Muscle of back (tissue), 11 donors: Measurements from ENCODE around the gene PCDH9. TPM values are rescaled to one million over a fixed set of nuclear protein-coding genes. Genes with fewer than 3 reads are reported as not detected.

ENCODE experiments used
- DNase-seq, 3 donors: peaks; one replicate each; pipeline versions ENCODE4 v3.0.0 to v3.0.0-alpha.2; 2013
- polyA plus RNA-seq, 10 donors: library from polyadenylated mRNA; unstranded; fragments of 120-200 nt; gene quantifications; one replicate each; pipeline ENCODE4 v1.2.1, GENCODE V29; 2013; ENCODE audit not compliant: insufficient read length in 10 of 10

PCDH9 gene
- polyA plus RNA-seq, 10 donors, result 2.1 to 5.4 (median 3.2) TPM

DNA sequence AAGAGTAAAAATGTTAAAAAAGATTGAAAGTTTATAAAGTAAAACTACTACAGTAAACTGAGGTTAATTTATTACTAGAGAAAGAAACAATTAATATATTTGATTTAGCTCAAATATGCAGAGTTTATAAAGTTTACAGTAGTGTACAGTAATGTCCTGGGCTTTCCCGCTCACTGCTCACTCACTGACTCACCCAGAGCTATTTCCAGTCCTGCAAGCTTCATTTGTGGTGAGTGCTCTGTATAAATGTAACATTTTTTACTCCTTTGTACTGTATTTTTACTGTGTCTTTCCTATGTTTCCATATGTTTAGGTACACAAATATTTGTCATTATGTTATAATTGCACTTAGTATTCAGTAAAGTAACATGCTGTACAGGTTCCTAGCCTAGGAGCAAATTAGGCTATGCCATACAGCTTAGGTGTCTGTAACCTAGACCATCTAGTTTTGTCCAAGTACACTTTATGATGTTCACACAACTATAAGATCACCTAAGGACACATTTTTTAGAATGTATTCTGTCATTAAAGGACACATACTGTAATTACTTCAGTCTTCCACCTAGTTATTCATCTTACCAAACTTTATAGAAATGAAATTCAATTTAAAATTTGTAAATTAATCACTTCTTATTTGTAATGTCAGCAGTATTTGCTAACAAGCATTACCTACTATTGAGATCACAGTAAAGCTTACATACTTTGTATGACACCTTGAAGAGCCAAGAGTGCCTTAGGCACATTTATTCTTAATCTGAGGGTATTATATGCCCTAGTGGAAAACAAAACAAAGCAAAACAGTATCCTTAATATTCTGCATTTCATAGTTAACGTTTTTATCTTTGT, 683.4 kb downstream of the PCDH9 start:
- peak in 1 of 3 donors; percentile 7 for DNase-seq

DNA sequence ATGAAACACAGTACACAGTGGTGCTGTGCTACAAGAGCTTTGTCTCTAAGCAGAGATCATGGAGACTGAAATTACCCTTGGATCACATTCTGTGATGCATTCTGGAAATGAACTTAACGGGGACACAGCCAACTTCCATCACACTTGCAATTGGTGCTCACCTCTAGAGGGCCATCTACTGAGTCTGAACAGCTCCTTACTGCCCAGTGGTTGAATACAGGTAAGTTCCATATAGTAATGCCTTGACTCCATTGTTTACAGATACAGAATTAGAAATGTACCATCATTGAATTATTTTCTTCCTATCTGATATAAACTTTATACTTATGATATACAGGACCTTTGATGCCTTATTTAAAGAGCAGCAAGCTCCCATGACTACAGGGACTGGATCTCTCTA, 686.4 kb downstream of the PCDH9 start:
- DNase-seq, result peak in 1 of 3 donors; percentile 8

DNA sequence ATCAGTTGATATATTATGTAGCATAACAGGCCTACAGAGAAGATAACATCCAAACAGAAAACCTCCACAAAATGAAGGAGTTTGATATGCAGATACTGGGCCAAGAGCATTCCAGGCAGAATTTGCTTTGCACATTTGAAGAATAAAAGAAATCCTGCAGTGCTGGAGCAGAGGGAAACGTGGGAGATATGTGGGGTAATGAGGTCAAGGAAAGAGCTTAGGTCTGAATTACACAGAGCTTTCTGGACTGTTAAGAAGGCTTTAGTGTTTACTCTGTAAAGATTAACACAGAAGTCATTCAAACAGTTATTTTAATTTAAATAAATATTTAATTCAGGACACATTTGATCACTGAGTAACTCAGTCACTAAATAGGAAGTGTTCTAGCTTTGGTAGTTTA, 692.7 kb downstream of the PCDH9 start:
- no peak for DNase-seq

DNA sequence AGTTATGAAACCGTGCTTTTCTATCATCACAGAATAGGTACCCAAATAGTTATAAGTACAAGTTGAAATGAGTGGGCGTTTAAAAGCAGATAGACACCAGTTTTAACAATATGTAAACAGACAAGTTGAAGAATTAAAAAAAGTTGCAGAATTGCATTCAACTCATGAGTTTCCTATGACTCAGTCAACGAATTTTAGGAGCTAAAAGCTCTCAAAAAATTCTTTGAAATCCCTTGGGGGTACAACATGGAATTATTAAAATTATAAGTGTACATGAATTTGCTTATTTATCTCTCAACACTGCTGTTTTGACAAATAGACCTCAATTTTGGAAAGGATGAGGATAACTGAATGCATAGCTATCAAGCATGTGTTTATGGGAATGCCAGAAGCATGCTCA, 693.4 kb downstream of the PCDH9 start:
- DNase-seq, result no peak

DNA sequence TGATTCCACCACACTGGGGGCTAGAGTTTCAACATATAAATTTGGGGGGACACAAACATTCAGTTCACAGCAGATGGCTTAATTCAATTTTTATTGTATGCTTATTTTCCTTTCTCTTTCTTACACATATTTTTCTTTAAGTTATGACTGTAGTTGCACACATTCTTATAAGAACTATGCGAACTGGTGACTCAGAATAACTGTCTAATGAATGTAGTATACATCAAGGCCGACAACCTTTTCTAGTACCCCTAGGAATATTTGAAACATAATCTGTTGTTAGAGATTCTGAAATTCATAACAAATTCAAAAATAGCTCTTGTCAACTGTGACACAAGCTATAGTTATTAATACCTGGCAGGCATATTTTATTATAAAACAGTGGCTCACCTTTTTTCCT, 695.6 kb downstream of the PCDH9 start:
- DNase-seq, result peak in 1 of 3 donors; percentile 33

DNA sequence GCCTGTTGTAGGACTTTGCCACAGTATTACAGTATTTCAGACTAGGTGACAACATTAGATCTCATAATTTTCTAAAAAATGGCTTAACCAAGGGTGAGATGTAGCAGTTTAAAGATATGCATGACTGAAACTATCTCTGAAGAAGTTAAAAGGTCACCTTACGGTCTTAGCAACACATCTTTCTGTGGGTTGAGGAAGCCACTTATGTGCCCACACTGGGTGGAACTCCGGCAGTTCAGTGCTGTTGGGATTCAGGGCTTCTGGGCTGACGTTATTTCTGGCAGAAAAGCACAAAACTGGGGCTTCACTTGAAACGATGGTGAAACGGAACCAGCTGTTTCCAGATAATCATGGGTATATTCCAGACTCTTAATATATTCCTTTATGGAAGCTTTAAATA, 697.3 kb downstream of the PCDH9 start:
- no peak for DNase-seq

DNA sequence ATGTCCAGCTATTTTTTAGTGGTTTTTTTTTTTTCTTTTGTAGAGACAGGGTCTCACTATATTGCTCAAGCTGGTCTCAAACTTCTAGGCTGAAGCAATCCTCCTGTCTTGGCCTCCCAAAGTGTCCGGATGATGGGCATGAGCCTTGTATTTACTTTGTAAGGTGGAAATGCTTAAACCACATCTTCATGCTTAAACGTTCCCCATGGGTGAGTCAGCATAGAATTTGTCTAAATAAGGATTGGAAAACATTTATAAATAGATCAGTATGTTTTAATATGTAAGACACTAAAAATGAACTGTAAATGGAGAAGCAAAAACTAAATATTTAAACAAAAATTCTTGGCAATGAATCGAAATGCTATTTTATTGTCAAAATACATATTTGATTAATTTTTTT, 698.0 kb downstream of the PCDH9 start:
- DNase-seq, result peak in 1 of 3 donors; percentile 56

DNA sequence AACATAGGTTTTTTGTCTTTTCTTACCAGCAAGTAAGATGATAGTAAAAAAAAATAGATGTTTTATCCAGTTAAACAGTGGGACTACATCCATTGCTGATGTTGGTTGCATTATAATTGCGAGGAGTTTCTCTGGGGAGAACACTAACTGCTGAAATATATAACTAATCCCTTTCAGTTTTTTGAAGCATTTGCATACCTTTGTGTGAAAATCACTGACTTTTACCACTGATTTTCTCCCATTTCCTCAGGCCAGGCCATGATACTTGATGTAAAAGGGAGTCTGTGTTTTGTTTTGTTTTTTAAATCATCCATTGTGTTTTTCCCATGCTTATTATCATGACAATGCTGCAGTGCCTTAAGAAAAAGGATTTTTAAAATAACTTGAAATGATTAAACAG, 699.5 kb downstream of the PCDH9 start:
- DNase-seq, result no peak

DNA sequence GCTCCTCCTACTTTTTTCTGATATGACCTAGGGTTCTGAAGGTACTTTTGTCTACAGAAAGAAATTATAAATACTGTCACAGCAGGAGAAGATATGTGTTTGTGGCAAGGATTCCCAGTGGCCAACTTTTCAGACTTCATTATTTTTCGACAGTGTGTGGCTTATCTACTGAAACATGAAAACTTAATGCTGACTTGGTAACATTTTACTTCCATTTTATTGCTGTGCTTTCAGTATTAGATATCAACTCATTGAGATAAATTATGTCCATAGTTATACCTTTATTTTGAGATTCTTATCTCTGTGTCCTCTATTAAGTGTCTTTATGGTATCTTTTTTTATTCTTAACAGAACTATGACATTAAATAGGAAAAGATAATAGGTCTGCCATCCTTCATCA, 700.0 kb downstream of the PCDH9 start:
- no peak for DNase-seq

DNA sequence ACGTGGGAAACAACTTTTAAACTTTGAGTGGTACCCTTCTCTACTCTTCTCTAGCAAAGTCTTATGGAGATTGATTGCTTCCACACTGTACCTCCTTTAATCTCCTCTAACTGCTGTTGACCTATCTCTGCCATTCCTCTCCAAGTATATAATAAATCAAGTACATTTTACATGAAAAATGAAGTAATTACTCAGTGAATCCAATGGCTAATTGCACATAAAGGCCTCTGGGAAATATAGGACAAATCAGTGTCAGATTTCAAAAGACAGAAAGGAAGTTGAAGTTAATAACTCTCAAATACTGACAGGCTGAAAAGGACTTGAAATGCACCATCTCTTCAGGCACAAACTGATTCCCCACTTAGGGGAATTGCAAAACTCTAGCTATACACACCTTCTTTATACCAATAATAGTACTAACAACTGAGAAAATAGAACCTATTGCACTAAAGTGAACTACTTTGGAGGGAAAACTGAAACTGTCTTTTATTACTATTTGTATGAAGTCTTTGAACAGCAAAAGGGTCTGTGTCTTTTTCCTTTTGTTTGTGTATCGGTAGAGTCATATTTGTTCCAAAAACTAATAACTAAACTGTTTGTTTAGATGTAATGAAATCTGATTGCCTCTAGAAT, 701.1 kb downstream of the PCDH9 start:
- peak in 1 of 3 donors; percentile 6 for DNase-seq

DNA sequence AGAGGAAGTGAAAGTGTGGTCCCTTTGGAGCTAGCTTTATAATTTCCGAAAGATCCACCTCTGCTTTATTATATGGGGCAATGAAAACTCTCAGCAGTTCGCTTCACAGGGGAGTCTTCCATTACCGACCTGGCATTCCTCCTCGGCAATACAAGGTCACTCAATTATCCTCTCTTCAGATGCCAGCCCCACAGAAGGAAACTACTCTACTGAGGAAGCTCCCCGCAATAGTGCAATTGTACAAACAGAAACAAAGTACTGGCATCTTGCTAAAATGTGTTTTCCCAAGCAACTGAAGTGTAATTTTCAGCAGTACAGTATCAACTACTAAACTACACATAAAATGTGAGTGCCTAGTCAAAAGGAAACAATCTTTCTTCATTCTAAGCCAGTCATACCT, 702.0 kb downstream of the PCDH9 start:
- DNase-seq, result peak in 1 of 3 donors; percentile 19

DNA sequence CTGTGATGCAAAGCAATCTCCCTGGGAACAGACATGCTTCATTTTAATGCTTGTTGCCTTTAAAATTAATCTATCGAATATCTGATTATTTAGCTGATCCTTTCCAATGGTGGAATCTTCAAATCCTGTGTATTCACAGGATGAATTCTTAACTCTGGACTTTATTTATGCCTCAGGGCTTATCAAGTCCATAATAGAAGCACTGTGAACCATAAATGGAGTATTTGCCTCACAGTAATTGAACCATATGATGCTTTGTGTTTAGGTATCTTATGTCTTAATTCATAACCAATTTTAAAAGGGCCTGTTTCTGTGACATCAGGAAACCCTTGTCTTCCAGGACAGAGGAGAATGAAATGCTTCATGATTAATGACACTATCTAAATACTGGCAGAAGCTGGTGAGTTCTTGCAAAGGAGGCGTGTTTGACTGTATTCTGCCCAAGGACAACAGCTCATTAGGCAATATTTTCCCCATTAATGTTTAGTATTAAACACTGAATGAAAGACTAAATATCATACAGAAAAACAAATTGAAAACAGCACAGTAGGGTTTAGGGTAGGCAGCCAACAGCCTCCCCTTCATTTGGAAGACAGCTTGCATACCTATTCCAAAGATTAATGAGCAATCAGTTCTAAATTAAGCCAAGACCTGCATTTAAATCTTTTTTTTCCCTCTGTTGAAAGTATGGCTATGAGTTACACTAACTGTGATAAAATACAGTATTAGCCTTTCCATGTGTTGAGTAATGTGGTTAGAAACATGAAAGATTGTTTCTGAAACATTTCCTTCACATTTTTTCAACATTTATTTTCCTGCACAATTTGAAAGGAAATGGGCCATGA, 709.4 kb downstream of the PCDH9 start:
- peak in 1 of 3 donors; percentile 22 for DNase-seq

DNA sequence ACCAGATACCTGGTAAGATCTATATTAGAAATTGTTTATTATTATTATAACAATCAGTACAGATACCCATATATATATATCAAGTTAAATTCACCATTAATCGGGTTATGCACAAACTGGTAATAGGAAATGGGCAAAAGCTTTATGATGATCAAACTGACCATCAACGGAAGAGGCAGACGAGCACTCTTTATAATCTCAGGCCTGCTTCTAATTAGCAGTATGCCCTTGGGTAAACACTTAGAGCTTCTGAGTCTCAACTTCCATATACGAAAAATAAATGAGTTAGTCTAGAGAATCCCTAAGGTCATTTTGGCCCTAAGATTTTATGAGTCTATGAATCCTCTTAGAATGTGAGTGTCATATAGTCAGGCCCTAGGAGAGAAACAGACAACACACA, 710.9 kb downstream of the PCDH9 start:
- DNase-seq, result no peak

DNA sequence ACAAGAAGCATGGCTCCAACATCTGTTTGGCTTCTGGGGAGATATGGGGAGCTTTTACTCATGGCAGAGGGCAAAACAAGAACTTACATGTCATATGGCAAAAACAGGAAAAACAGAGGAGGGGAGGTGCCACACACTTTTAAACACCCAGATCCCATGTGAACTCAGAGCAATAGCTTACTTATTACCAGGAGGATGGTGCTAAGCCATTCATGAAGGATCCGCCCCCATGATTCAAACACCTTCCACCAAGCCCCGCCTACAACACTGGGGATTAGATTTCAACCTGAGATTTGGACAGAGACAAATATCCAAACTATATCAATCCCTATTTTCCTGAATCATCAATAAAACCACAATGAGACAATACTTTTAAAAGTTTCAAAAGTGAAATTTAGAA, 712.1 kb downstream of the PCDH9 start:
- no peak for DNase-seq

DNA sequence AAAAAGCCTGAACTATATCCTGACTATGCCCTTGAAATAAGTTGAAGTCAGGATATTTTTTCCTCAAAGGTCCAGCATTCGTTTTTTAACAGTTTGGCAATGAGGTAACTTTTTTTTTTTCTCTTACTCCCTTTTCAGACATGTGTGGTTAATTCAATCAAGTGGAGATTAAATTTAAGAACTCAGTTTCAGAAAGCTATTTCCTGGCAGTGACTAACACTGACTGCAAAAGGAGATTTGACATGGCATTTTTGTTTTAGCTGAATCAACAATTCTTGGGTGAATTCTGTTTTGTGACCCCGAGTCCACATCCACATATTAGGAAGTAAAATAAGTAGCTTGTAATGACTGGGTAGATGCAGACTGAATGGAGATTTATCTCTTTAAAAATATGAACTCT, 716.4 kb downstream of the PCDH9 start:
- peak in 2 of 3 donors; percentile 8 to 38 for DNase-seq

DNA sequence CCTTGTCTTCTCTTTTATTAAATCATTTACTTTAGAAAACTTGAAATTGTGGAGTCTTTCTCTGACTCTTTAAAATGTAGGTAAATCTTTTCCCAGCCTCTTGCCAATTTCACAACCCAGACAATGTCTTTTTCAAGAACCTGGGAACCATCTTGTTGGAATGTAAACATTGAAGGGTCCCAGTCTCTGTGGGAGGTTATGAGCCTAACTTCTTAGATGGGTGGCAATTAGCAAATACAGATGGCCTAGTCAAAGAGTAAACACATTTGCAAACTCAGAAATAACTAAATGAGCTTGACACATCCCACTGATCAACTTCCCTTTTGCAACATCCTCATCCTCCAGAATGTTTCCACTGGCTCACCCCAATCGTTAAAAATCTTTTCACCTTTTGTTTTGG, 721.0 kb downstream of the PCDH9 start:
- no peak for DNase-seq

DNA sequence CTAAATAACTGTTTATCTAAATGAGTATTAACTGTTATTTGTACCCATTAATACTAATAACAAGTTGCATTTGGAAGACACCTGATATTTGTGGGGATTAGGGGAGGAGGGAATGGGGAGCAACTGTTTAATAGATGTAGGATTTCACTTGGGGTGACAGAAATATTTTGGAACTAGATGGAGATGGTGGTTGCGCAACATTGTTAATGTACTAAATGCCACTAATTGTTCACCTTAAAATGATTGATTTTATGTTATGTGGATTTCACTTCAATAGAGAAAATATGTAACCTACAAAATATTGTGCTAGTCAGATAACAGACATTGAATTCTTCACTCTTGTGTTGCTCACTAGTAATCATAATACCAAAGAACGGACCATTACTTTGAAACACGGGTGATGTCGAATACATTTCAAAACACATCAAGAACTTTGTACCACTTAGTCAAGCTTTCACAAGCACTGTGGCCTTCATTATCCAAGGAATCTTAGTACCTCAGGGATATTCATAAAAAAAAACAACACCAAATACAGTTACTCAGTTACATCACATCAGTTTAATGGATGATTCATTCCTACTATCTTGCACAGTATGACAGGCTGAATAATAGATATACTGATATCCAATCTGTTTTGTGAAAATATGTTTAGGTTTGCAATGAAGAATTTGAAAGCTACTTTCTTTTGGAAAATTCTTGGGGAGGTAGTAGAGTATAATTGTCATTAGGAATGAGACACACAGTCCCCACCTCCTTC, 721.8 kb downstream of the PCDH9 start:
- DNase-seq, result peak in 1 of 3 donors; percentile 6

DNA sequence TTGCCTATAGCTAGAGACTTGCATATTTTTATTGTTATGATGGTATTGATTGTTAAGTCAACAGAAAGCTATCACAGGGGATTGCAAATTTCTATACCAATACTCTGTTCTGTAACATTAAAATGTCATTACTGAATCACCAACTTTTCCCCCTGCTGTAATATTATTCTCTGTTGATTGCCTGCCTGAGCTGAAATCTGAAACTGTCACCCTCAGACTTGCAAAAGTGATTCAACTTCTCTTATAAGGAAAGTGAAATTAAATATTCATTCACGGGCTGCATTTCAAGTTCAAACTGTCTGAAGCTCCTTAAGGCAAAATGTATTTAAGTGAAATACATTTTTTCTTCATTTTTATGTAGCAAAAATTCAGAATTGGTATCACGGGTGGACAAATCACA, 723.2 kb downstream of the PCDH9 start:
- no peak for DNase-seq

DNA sequence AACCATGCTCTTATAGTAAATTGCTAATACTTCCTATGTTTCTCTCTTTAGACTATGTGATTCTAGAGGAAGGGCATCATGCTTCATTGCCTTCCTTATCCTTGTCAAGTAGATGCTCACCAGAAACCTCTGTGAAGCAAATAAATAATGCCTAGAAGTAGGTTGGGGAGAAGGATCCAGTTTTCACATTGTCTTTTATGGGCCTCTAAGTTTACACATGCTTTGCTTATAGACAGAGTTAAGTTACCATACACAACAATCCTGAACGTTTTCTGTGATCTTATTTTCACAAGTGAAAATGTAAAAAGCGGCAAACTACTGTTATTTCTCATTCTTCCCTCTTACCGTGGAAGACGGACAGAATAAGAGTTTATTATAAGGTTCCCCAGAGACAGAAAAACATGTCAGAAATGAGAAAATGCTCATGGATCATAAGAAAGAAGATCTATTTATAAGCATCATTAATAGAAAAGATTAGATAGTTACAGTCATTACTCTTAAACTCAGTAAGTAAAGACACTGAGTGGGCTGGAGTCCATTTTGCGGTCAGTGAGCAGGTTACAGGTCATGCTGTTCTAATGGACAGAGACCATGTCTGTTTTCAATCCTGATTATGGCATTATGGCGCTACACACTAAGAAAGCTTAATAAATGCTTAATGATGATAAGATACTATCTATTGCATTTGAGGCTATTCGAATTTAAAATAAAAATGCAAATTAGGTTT, 723.9 kb downstream of the PCDH9 start:
- no peak for DNase-seq

DNA sequence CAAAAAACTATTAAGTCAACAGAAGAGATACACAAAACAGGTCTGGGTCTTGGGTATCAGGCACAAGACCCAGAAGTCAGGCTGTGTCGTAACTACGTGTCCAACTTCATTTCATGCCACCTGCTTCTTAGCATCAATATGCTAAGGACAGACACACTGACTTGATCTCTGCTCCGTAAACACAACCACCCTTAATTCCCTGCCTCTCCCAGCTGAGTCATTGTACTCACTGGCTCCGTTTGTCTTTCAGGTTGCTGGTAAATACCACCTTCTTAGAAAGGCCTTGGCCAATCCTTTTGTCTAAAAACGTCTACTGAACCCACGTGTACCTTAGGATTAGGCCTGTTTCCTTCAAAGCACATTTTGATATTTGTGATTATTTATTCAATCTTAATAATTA, 726.2 kb downstream of the PCDH9 start:
- no peak for DNase-seq

DNA sequence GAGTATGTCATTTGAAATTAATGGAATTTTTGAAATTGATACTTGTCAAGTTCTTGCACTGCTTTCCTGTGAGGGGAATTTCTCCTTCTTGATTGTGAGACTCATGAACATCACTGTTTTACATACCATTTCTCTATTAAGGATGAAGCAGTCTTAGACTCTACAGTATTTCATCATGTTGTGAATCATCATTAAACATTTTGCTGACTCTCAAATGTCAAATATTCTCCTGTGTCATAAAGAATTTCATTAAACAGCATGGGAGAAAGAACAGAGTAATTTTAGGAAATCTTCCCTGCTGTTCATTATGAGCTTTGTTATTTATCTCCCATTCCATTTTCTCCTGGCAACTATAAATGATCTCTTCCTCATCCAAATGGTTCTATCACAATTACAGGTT, 729.0 kb downstream of the PCDH9 start:
- DNase-seq, result peak in 1 of 3 donors; percentile 34
